Heart right ventricle (tissue), 16 donors: ENCODE measurements around the gene ATP13A3. TPM values are rescaled to one million over a fixed set of nuclear protein-coding genes. Genes with fewer than 3 reads are reported as not detected.

Source experiments
- ATAC-seq, 8 donors: fragments of 200-7000 bp; cut with Tn5 transposase; one replicate each; pipeline ENCODE4 v1.9.1; 2020; ENCODE audit warnings: mild to moderate bottlenecking in 8 of 8, moderate library complexity in 8 of 8, moderate number of reproducible peaks in 1 of 8
- DNase-seq, 2 donors: peaks; one replicate each; pipeline ENCODE4 v3.0.0-alpha.2; 2020
- H3K27ac ChIP-seq, 10 donors: fragments of 200-600 bp; sonication (generic) in 2 of 10; one replicate each; pipeline versions ENCODE4 v1.5.0 to v1.8.0; 2020 to 2022; ENCODE audit warnings: mild to moderate bottlenecking in 3 of 10
- H3K27me3 ChIP-seq, 7 donors: fragments of 200-600 bp; one replicate each; pipeline ENCODE4 v1.8.0; 2021 to 2022; ENCODE audit warnings: mild to moderate bottlenecking in 2 of 7
- H3K36me3 ChIP-seq, 9 donors: fragments of 200-600 bp; sonication (generic) in 1 of 9; one replicate each; pipeline versions ENCODE4 v1.5.0 to v1.8.0; 2020 to 2022; ENCODE audit warnings: mild to moderate bottlenecking in 2 of 9
- H3K4me1 ChIP-seq, 9 donors: fragments of 200-600 bp; sonication (generic) in 1 of 9; one replicate each; pipeline versions ENCODE4 v1.5.0 to v1.8.0; 2020 to 2022; ENCODE audit warnings: mild to moderate bottlenecking in 4 of 9
- H3K4me3 ChIP-seq, 10 donors: fragments of 200-600 bp; sonication (generic) in 2 of 10; one replicate each; pipeline versions ENCODE4 v1.5.0 to v1.8.0; 2020 to 2022; ENCODE audit warnings: mild to moderate bottlenecking in 7 of 10, moderate library complexity in 2 of 10
- H3K9me3 ChIP-seq, 11 donors: fragments of 200-600 bp in 10 of 11; sonication (generic) in 2 of 11; one replicate each; pipeline versions ENCODE4 v1.5.0 to v1.8.0; 2013 to 2022; ENCODE audit warnings: mild to moderate bottlenecking in 2 of 11, control low read depth in 1 of 11, moderate library complexity in 1 of 11
- WGBS, 2 donors: extraction: QIAGEN DNeasy Blood & Tissue Kit; methylation state at CpG; one replicate each; pipeline ENCODE4 v1.1.7; 2013; ENCODE audit warnings: inconsistent platforms in 1 of 2; 5-methylcytosine and 5-hydroxymethylcytosine counted together
- intact Hi-C, 10 donors: fragments of 100-400 bp; cut with DNase I; formaldehyde crosslinking; loops; one replicate each; pipeline versions ENCODE4 v1.11.1 to v1.14.2; 2022
- polyA plus RNA-seq, 2 donors: library from polyadenylated mRNA; stranded (reverse); fragments of 200-250 nt; gene quantifications; one replicate each; pipeline ENCODE4 v1.2.3, GENCODE V29; 2013
- total RNA-seq, 10 donors: library from RNA; stranded (reverse); fragmentation: NEBNext Ultra II Directional in 3 of 10; extraction: Animal tissue kit (Norgen Biotek cat#: 25700) in 3 of 10; gene quantifications; one replicate each; pipeline versions ENCODE4 v1.2.1 to v1.2.4, GENCODE V29; 2021 to 2023
- TF ChIP-seq, protein P1 (sequence below), 9 donors: fragments of 200-600 bp; sonication (generic) in 2 of 9; IDR thresholded peaks; one replicate each; pipeline versions ENCODE4 v1.5.0 to v1.8.0; 2021 to 2022; ENCODE audit warnings: antibody characterized with exemption in 9 of 9, mild to moderate bottlenecking in 5 of 9, moderate library complexity in 1 of 9
- donor health status: Arrhythmogenic right ventricular cardiomyopathy.
- donor health status: ischemic (EF 13 %, LVEDD 7.1; RV severe dilation, severe dysfunction).
- donor health status: healthy with polysubstance abuse.
- donor health status: DM: no; HTN: yes; CAD: no.
- donor health status: DM: no; HTN: no; CAD: no.
- donor health status: ischemic (EF 25% LVEDD 6.9; RV normal size, moderate dysfunction).
- donor health status: ischemic (EF 25% LVEDD 5.7; RV mildly dilated, moderate dysfunction).
- donor health status: healthy.
- donor health status: DM: yes; HTN: yes; CAD: no.
- donor health status: Ischemic cardiomyopathy.
- donor health status: ischemic (EF 35%, LVEDD 5.7; RV mildly dilated, moderate dysfunction).
- donor health status: nonischemic (EF 11% LVEDD 7.7; RV severe dilation, severe dysfunction).
- donor health status: DM: yes; HTN: yes; CAD: no.
- donor health status: PGD.
- donor health status: ischemic (EF 29% LVEDD 5.4; RV normal size, mild dysfunction).
- donor health status: nonischemic (EF 23%, LVEDD 6.1; RV moderate dilation, normal function).

ATP13A3 gene
- total and polyA plus RNA-seq, 12 donors = 31.0 to 195 (median 87.8) TPM

DNA sequence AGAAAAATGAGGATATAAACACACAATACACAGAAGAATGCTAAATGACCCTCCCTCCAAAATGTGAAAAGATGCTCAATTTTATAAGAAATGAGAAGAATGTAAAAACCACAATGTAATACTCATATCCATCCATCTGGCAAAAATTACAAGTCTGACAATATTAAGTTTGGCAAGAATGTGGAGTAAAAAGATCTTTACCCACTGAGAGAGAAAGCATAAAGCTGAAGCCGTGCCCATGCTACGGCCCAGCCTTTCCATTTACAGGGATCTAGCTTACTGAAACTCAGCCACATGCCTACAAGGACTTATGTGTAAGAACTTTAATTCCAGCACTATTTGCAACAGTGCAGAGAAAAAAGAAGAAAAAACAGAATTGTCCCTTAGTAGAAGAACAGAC is 42.9 kb downstream of the ATP13A3 start:
- H3K4me3 ChIP-seq = no peak overlapping the region
- H3K4me1 ChIP-seq = peaks cover 0 to 11% (median 0%) of the 10 kb centered on the region in 9 donors
- no peak for DNase-seq
- H3K27me3 ChIP-seq = no peaks in the 10 kb centered on the region
- TF ChIP-seq, protein P1, sequence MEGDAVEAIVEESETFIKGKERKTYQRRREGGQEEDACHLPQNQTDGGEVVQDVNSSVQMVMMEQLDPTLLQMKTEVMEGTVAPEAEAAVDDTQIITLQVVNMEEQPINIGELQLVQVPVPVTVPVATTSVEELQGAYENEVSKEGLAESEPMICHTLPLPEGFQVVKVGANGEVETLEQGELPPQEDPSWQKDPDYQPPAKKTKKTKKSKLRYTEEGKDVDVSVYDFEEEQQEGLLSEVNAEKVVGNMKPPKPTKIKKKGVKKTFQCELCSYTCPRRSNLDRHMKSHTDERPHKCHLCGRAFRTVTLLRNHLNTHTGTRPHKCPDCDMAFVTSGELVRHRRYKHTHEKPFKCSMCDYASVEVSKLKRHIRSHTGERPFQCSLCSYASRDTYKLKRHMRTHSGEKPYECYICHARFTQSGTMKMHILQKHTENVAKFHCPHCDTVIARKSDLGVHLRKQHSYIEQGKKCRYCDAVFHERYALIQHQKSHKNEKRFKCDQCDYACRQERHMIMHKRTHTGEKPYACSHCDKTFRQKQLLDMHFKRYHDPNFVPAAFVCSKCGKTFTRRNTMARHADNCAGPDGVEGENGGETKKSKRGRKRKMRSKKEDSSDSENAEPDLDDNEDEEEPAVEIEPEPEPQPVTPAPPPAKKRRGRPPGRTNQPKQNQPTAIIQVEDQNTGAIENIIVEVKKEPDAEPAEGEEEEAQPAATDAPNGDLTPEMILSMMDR (IDR thresholded peaks at IDR 0.05) = no peak
- intact Hi-C loops = no loop called here
- no peak overlapping the region for H3K27ac ChIP-seq
- H3K9me3 ChIP-seq = no peaks in the 10 kb centered on the region
- WGBS, 2 donors = 96% methylated on average over 2 of the region's 2 CpGs
- H3K36me3 ChIP-seq = peaks cover 0 to 100% (median 54%) of the 10 kb centered on the region in 9 donors
- ATAC-seq = no peak

DNA sequence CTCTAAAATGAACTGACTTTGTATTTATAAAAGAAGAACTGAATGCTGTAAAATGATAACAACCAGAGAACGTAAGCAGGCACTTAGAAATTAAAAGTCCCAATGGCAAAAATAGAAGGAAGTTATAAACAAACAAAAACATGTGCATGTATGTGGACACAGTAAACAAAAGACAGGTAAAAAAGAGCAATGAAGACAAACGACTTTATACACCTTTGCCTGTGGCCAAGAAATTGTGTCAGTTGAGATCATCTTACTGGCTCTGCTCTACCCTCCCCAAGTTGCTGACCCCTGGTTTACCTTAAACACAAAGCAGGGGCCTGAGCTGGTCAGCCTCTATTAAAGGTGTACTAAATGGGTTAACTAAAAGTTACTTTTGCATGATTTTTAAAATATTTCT is 46.0 kb downstream of the ATP13A3 start:
- WGBS, 2 donors = 55 to 60% methylated on average over 2 of the region's 2 CpGs
- H3K4me3 ChIP-seq = no peak overlapping the region
- intact Hi-C loops = no loop called here
- TF ChIP-seq, protein P1 (IDR thresholded peaks at IDR 0.05) = no peak
- no peaks in the 10 kb centered on the region for H3K27me3 ChIP-seq
- no peaks in the 10 kb centered on the region for H3K9me3 ChIP-seq
- H3K36me3 ChIP-seq = peaks cover 0 to 100% (median 60%) of the 10 kb centered on the region in 9 donors
- DNase-seq (no peak), ATAC-seq (no peak)
- peaks cover 0 to 11% (median 0%) of the 10 kb centered on the region in 9 donors for H3K4me1 ChIP-seq
- no peak overlapping the region for H3K27ac ChIP-seq

DNA sequence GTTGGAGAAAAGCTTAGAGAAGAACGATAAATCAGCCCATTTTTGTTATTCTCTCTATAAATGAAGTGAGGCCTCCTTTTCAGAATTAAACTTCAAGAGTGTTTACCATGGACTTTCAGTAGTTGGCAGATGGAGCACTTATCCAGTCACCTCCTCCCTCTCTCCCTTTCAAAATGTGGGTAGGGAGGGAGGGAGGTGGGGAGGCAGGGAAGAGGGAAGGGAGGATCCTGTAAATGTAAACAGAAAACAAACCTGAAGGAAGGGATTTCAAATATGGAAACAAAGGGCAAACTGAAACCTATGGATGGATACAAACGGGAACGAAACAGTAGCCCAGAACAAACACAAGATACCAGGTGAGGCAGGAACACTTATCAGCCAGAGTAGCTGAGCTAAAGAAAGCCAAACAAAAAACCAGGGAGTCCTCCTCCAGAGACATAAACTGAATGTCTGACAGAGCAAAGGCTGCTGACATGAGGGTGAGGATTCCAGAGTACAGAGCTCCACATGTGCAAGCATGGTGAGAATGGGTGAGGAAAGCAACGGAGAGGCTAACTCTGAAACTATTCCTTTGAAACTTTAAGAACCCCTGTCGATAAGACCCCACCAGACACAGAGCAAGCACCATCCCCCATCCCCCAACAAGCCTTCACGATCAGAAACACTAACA is 46.8 kb downstream of the ATP13A3 start:
- intact Hi-C loops = no loop called here
- Histone ChIP-seq H3K36me3 (peaks cover 0 to 100% (median 61%) of the 10 kb centered on the region in 9 donors), H3K4me3 (no peak overlapping the region), H3K27ac (no peak overlapping the region), H3K27me3 (no peaks in the 10 kb centered on the region), H3K9me3 (no peaks in the 10 kb centered on the region), H3K4me1 (peaks cover 0 to 11% (median 0%) of the 10 kb centered on the region in 9 donors)
- 56 to 70% methylated on average over 6 of the region's 6 CpGs for WGBS, 2 donors
- TF ChIP-seq, protein P1 (IDR thresholded peaks at IDR 0.05) = no peak
- ATAC-seq (no peak), DNase-seq (no peak)

DNA sequence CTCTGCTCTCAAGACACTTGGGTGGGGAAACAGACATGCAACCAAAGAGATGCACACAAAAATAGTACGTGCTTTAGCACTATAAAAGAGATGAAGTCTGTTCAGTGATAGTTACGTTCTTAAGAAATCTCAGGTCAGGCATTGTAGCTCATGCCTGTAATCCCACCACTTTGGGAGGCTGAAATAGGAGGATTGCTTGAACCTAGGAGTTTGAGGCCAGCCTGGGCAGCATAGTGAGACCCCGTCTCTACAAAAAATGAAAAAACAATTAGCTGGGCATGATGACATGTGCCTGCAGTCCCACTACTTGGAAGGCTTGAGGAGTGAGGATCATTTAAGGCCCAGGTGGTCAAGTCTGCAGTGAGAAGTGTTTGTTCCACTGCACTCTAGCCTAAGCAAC is 52.3 kb downstream of the ATP13A3 start:
- intact Hi-C loops = no loop called here
- Histone ChIP-seq H3K27ac (no peak overlapping the region), H3K9me3 (no peaks in the 10 kb centered on the region), H3K36me3 (peaks cover 0 to 100% (median 90%) of the 10 kb centered on the region in 9 donors), H3K4me1 (no peaks in the 10 kb centered on the region), H3K27me3 (no peaks in the 10 kb centered on the region), H3K4me3 (no peak overlapping the region)
- WGBS, 2 donors = 90 to 91% methylated on average over 3 of the region's 3 CpGs
- DNase-seq (no peak), ATAC-seq (no peak)
- TF ChIP-seq, protein P1 (IDR thresholded peaks at IDR 0.05) = no peak
